Right lobe of liver (tissue), 6 donors: ENCODE results near the gene PTCH2. TPM values are rescaled to one million over a fixed set of nuclear protein-coding genes. Genes with fewer than 3 reads are reported as not detected.

Source experiments
- ATAC-seq, 4 donors: fragments of 200-7000 bp; cut with Tn5 transposase; one replicate each; pipeline ENCODE4 v1.9.1; 2020; ENCODE audit warnings: mild to moderate bottlenecking in 4 of 4, moderate library complexity in 4 of 4
- DNase-seq, 3 donors: peaks; one replicate each; pipeline ENCODE4 v3.0.0-alpha.2; 2020
- H3K27ac ChIP-seq, 3 donors: fragments of 200-600 bp; one replicate each; pipeline ENCODE4 v1.8.0; 2022
- H3K27me3 ChIP-seq, 2 donors: fragments of 200-600 bp; one replicate each; pipeline ENCODE4 v1.8.0; 2022
- H3K36me3 ChIP-seq, 4 donors: fragments of 200-600 bp; sonication (generic) in 1 of 4; one replicate each; pipeline versions ENCODE4 v1.5.1 to v1.8.0; 2017 to 2022; ENCODE audit warnings: control low read depth in 1 of 4
- H3K4me1 ChIP-seq, 4 donors: fragments of 200-600 bp; sonication (generic) in 1 of 4; one replicate each; pipeline versions ENCODE4 v1.5.1 to v1.8.0; 2017 to 2022; ENCODE audit warnings: control low read depth in 1 of 4
- H3K4me3 ChIP-seq, 3 donors: fragments of 200-600 bp; one replicate each; pipeline ENCODE4 v1.8.0; 2022
- H3K9me3 ChIP-seq, 4 donors: fragments of 200-600 bp; sonication (generic) in 1 of 4; one replicate each; pipeline versions ENCODE4 v1.5.1 to v1.8.0; 2017 to 2022; ENCODE audit warnings: control low read depth in 1 of 4
- POLR2A ChIP-seq: fragments of 450-650 bp; IDR thresholded peaks from one replicate; pipeline ENCODE4 v1.6.1; 2017; ENCODE audit warnings: antibody characterized with exemption, mild to moderate bottlenecking
- whole genome bisulfite sequencing: methylation state at CpG from one replicate; pipeline ENCODE4 v1.1.6; 2018; ENCODE audit warnings: low coverage, low lambda C conversion rate; ENCODE audit not compliant: insufficient coverage; ENCODE audit errors: missing lambda C conversion rate; 5-methylcytosine and 5-hydroxymethylcytosine counted together
- intact Hi-C, 2 donors: fragments of 100-400 bp; cut with DNase I; formaldehyde crosslinking; loops; one replicate each; pipeline versions ENCODE4 v1.11.2 to v1.14.1; 2022
- total RNA-seq, 6 experiments: library from RNA; depleted of rRNA in 2 of 6; stranded (reverse); fragments of >200 nt in 2 of 6; fragmentation: NEBNext Ultra II Directional in 3 of 6; extraction: Animal tissue kit (Norgen Biotek cat#: 25700) in 3 of 6; gene quantifications; one replicate each; pipeline versions ENCODE4 v1.1.0 to v1.2.4, GENCODE V29; 2016 to 2023
- TF ChIP-seq, protein P1 (sequence below), 4 donors: fragments of 200-600 bp in 3 of 4; fragments of 450-650 bp in 1 of 4; IDR thresholded peaks; one replicate each; pipeline versions ENCODE4 v1.5.1 to v1.8.0; 2016 to 2022; ENCODE audit warnings: antibody characterized with exemption in 4 of 4, mild to moderate bottlenecking in 2 of 4
- donor health status: DM: no; HTN: yes; CAD: no.
- donor health status: DM: no; HTN: no; CAD: no.
- donor health status: DM: no; HTN: no; CAD: no.
- donor health status: DM: no; HTN: yes; CAD: no.
- donor health status: DM: no; HTN: yes; CAD: no.

Gene PTCH2
- total RNA-seq, 6 experiments from 2014 or later, result 0.19 to 0.68 (median 0.35) TPM

DNA sequence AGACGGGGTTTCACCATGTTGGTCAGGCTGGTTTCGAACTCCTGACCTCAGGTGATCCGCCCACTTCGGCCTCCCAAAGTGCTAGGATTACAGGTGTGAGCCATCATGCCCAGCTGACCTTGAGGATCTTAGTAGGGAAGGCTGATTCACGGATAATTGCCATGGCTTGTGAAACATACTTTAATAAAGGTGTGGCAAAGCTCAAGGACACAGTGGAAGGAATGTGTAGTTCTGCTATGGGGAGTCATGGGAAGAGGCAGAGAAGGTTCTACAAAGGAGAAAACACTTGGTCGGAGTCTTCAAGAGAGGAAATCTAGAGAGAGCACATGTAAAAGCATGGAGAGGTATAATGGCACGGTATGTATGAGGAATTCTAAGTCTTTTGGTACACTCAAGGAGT lies 12.7 kb upstream of the PTCH2 start:
- peaks cover 0 to 6% (median 0%) of the 10 kb centered on the region in 4 donors for H3K36me3 ChIP-seq
- intact Hi-C loops, result no loop called here
- TF ChIP-seq, protein P1, sequence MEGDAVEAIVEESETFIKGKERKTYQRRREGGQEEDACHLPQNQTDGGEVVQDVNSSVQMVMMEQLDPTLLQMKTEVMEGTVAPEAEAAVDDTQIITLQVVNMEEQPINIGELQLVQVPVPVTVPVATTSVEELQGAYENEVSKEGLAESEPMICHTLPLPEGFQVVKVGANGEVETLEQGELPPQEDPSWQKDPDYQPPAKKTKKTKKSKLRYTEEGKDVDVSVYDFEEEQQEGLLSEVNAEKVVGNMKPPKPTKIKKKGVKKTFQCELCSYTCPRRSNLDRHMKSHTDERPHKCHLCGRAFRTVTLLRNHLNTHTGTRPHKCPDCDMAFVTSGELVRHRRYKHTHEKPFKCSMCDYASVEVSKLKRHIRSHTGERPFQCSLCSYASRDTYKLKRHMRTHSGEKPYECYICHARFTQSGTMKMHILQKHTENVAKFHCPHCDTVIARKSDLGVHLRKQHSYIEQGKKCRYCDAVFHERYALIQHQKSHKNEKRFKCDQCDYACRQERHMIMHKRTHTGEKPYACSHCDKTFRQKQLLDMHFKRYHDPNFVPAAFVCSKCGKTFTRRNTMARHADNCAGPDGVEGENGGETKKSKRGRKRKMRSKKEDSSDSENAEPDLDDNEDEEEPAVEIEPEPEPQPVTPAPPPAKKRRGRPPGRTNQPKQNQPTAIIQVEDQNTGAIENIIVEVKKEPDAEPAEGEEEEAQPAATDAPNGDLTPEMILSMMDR (IDR thresholded peaks at IDR 0.05), result no peak
- TF ChIP-seq POLR2A, result no peak
- DNase-seq (no peak), ATAC-seq (no peak)
- H3K9me3 ChIP-seq, result no peaks in the 10 kb centered on the region
- H3K27me3 ChIP-seq, result no peaks in the 10 kb centered on the region
- WGBS, result 81% methylated on average over 6 of the region's 7 CpGs
- no peak overlapping the region for H3K27ac ChIP-seq
- H3K4me3 ChIP-seq, result no peak overlapping the region
- H3K4me1 ChIP-seq, result no peaks in the 10 kb centered on the region

DNA sequence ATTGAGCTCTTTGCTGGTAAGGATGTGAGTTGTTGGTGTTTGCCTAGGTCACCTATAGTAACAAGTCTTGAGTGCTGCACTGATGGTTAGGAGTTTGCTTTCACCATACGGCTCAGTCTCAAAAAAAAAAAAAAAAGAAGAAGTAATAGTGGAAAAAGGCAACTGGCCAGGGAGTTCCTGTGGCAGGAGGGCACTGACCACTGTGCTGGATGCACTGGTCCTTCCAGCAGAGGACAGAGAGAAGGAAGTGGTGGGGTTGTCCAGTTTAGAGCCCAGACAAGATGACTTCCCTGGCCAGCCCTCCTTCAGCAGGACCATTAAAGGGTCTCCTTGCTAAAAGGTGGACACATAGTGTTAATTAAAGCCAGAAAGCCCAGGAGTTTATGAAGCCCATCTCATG lies 11.9 kb upstream of the PTCH2 start:
- Histone ChIP-seq H3K27ac (no peak overlapping the region), H3K36me3 (peaks cover 0 to 6% (median 0%) of the 10 kb centered on the region in 4 donors), H3K9me3 (no peaks in the 10 kb centered on the region), H3K27me3 (no peaks in the 10 kb centered on the region), H3K4me3 (no peak overlapping the region), H3K4me1 (no peaks in the 10 kb centered on the region)
- DNase-seq, result no peak
- 86% methylated on average over 1 of the region's 1 CpG for WGBS
- ATAC-seq, result peak in 3 of 4 donors; percentile 43 to 67 (median 52)
- intact Hi-C loops, result no loop called here
- TF ChIP-seq, protein P1 (IDR thresholded peaks at IDR 0.05), result no peak
- TF ChIP-seq POLR2A, result no peak

DNA sequence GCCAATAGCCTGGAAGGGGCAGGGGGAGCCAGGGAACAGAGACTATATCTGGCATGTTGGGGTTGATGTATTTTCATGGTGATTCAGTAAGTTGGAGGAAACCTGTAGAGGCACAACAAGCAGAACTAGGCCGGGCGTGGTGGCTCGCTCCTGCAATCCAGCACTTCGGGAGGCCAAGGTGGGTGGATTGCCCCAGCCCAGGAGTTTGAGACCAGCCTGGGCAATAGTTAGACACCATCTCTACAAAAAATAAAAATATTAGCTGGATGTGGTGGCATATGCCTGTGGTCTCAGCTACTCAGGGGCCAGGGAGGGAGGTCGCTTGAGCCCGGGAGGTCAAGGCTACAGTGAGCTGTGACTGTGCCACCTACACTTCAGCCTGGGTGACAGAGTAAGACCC lies 10.1 kb upstream of the PTCH2 start:
- intact Hi-C loops, result no loop called here
- Histone ChIP-seq H3K4me1 (no peaks in the 10 kb centered on the region), H3K4me3 (no peak overlapping the region), H3K36me3 (peaks cover 0 to 6% (median 0%) of the 10 kb centered on the region in 4 donors), H3K27me3 (no peaks in the 10 kb centered on the region), H3K27ac (no peak overlapping the region), H3K9me3 (no peaks in the 10 kb centered on the region)
- no peak for DNase-seq
- 90% methylated on average over 2 of the region's 6 CpGs for WGBS
- TF ChIP-seq, protein P1 (IDR thresholded peaks at IDR 0.05), result no peak
- TF ChIP-seq POLR2A, result no peak
- no peak for ATAC-seq

DNA sequence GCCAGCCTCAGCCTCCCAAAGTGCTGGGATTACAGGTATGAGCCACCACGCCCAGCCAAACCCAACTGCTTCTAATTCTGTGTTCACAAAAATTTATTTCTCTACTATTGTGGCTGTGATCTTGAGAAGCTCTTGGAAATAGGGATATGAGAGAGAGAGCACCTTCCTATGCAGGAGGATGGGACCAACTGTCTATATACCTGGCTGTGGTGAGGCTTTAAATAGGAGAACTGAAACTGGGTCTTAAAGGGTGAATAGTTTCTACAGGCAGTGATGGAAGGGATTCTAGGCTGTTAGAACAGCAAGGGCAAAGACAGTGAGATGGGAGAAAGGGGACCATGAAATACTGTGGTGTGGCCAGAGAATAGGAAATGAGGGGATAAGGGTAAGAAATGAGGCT lies 8.3 kb upstream of the PTCH2 start:
- ATAC-seq, result no peak
- H3K27me3 ChIP-seq, result no peaks in the 10 kb centered on the region
- H3K9me3 ChIP-seq, result no peaks in the 10 kb centered on the region
- TF ChIP-seq POLR2A, result no peak
- TF ChIP-seq, protein P1 (IDR thresholded peaks at IDR 0.05), result no peak
- no peak overlapping the region for H3K4me3 ChIP-seq
- no peaks in the 10 kb centered on the region for H3K4me1 ChIP-seq
- WGBS, result 90% methylated on average over 1 of the region's 1 CpG
- no peak for DNase-seq
- no peaks in the 10 kb centered on the region for H3K36me3 ChIP-seq
- no peak overlapping the region for H3K27ac ChIP-seq
- intact Hi-C loops, result no loop called here

DNA sequence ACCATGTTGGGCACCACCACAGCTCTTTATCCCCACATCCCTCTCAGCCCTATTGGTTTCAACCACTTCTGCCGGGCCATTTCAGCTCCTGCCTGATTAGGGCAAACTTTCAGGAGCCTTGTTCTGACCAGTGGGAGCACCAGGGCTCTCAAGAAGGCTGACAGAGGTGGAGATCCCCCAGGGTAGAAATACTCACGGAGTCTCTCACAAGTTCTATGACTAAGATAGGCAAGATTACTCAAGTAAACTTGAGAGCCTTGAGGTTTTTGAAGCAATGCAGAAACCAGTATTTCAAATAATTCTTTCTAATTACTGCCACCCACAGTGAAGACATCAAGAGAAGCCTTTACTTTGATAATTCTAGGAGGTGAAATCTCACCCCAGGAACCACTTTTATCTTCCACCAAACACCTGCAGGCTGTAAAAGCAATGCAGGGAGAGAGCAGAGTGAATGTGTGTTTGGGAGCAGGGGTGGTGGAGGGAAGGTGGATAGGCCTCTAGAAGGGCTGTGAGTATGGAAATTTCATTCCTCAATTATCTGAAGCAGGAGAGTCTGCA lies 6.6 kb upstream of the PTCH2 start:
- WGBS, result 89% methylated on average over 1 of the region's 2 CpGs

More for the DNA sequence above, 6.6 kb upstream of the PTCH2 start:
- Histone ChIP-seq H3K4me1 (no peaks in the 10 kb centered on the region), H3K27me3 (no peaks in the 10 kb centered on the region), H3K9me3 (no peaks in the 10 kb centered on the region), H3K4me3 (no peak overlapping the region), H3K27ac (no peak overlapping the region), H3K36me3 (no peaks in the 10 kb centered on the region)
- intact Hi-C loops, result no loop called here
- no peak for TF ChIP-seq POLR2A
- TF ChIP-seq, protein P1 (IDR thresholded peaks at IDR 0.05), result no peak
- ATAC-seq (no peak), DNase-seq (no peak)
